Pancreas (tissue), 10 donors: ENCODE measurements around the gene MRC1. TPM values are rescaled to one million over a fixed set of nuclear protein-coding genes. Genes with fewer than 3 reads are reported as not detected.

Source experiments
- ATAC-seq, 4 donors: fragments of 200-7000 bp; cut with Tn5 transposase; one replicate each; pipeline versions ENCODE4 v1.8.0 to v1.9.1; 2020; ENCODE audit warnings: mild to moderate bottlenecking in 4 of 4, moderate library complexity in 4 of 4
- DNase-seq, 6 donors: peaks; one replicate each; pipeline ENCODE4 v3.0.0-alpha.2; 2020
- FAIRE-seq: peaks from 2 replicates; lab custom pipeline; 2012; peaks lifted over from hg19 to GRCh38; lab: Jason Lieb, UNC
- H3K27ac ChIP-seq, 4 donors: fragments of 200-600 bp; sonication (generic); 1 replicate in 3 of 4; 2 replicates in 1 of 4; pipeline versions ENCODE4 v1.5.0 to v1.8.0; 2020
- H3K27me3 ChIP-seq, 4 donors: fragments of 200-600 bp; one replicate each; pipeline ENCODE4 v1.8.0; 2021
- H3K36me3 ChIP-seq, 3 donors: fragments of 200-600 bp; sonication (generic) in 1 of 3; one replicate each; pipeline versions ENCODE4 v1.5.0 to v1.8.0; 2020 to 2021
- H3K4me1 ChIP-seq, 3 donors: fragments of 200-600 bp; one replicate each; pipeline ENCODE4 v1.8.0; 2021
- H3K4me3 ChIP-seq, 4 donors: fragments of 200-600 bp; sonication (generic) in 2 of 4; one replicate each; pipeline versions ENCODE4 v1.5.0 to v1.8.0; 2020 to 2021
- H3K9me3 ChIP-seq, 4 donors: fragments of 200-600 bp; one replicate each; pipeline ENCODE4 v1.8.0; 2021
- CTCF ChIP-seq, 4 donors: fragments of 200-600 bp; sonication (generic) in 3 of 4; IDR thresholded peaks; one replicate each; pipeline versions ENCODE4 v1.5.0 to v1.8.0; 2021; ENCODE audit warnings: antibody characterized with exemption in 4 of 4
- WGBS, 2 donors: extraction: QIAGEN DNeasy Blood & Tissue Kit; methylation state at CpG; one replicate each; pipeline ENCODE4 v1.1.7; 2013; 5-methylcytosine and 5-hydroxymethylcytosine counted together
- intact Hi-C, 3 donors: fragments of 100-400 bp; cut with DNase I; formaldehyde crosslinking; loops; one replicate each; pipeline versions ENCODE4 v1.11.1 to v1.14.2; 2022
- polyA plus RNA-seq, 2 donors: library from polyadenylated mRNA; stranded (reverse); fragments of 200-250 nt; gene quantifications; one replicate each; pipeline ENCODE4 v1.2.3, GENCODE V29; 2013
- total RNA-seq, 6 donors: library from RNA; stranded (reverse); fragmentation: NEBNext Ultra II Directional in 4 of 6; extraction: Animal tissue kit (Norgen Biotek cat#: 25700) in 4 of 6; gene quantifications; one replicate each; pipeline versions ENCODE4 v1.2.1 to v1.2.4, GENCODE V29; 2021 to 2023
- donor health status: healthy with polysubstance abuse.
- donor health status: DM: no; HTN: no; CAD: no; lungs with moderate emphysema.
- donor health status: DM: no; HTN: no; CAD: no.
- donor health status: control.
- donor health status: control.
- donor health status: Bipolar disorder and iron deficiency.
- donor health status: DM: yes; HTN: yes; CAD: no.
- donor health status: DM: no; HTN: no; CAD: no.
- donor health status: DM: no; HTN: no; CAD: no.
- donor health status: DM: yes; HTN: yes; CAD: no.

Gene MRC1
- total and polyA plus RNA-seq, 8 donors: 1.2 to 23.6 (median 3.1) TPM

GRCh38 chr10:17820943-17821342 lies 11.8 kb downstream of the MRC1 start:
- no peak for TF ChIP-seq CTCF (IDR thresholded peaks at IDR 0.05)

GRCh38 chr10:17821893-17822292 lies 12.7 kb downstream of the MRC1 start:
- no peak for ATAC-seq
- FAIRE-seq: peak; percentile 5
- intact Hi-C loops: no loop called here
- WGBS, 2 donors: 47 to 83% methylated on average over 1 of the region's 1 CpG
- no peak for DNase-seq
- Histone ChIP-seq H3K27me3 (no peaks in the 10 kb centered on the region), H3K4me3 (no peak overlapping the region), H3K4me1 (no peaks in the 10 kb centered on the region), H3K27ac (no peak overlapping the region), H3K9me3 (no peaks in the 10 kb centered on the region), H3K36me3 (no peaks in the 10 kb centered on the region)
- no peak for TF ChIP-seq CTCF (IDR thresholded peaks at IDR 0.05)

More at GRCh38 chr10:17820943-17821342, 11.8 kb downstream of the MRC1 start:
- FAIRE-seq (no peak), DNase-seq (no peak), ATAC-seq (no peak)
- H3K36me3 ChIP-seq: no peaks in the 10 kb centered on the region
- H3K27me3 ChIP-seq: no peaks in the 10 kb centered on the region
- H3K4me1 ChIP-seq: no peaks in the 10 kb centered on the region
- WGBS, 2 donors: 83 to 89% methylated on average over 3 of the region's 3 CpGs
- no peak overlapping the region for H3K4me3 ChIP-seq
- H3K9me3 ChIP-seq: no peaks in the 10 kb centered on the region
- intact Hi-C loops: no loop called here
- H3K27ac ChIP-seq: no peak overlapping the region

- no peaks in the 10 kb centered on the region for H3K9me3 ChIP-seq
- no peaks in the 10 kb centered on the region for H3K27me3 ChIP-seq
- H3K4me3 ChIP-seq: no peak overlapping the region
- H3K27ac ChIP-seq: peak overlapping the region in 1 of 4 donors; percentile 23
- 85 to 86% methylated on average over 1 of the region's 1 CpG for WGBS, 2 donors
- intact Hi-C loops: no loop called here
- H3K36me3 ChIP-seq: no peaks in the 10 kb centered on the region
- TF ChIP-seq CTCF (IDR thresholded peaks at IDR 0.05): no peak
- ATAC-seq (no peak), DNase-seq (no peak), FAIRE-seq (peak; percentile 59)
- H3K4me1 ChIP-seq: peaks cover 3 to 9% (median 8%) of the 10 kb centered on the region in 3 donors
These were observed 22.2 kb downstream of the MRC1 start for GRCh38 chr10:17831341-17831740.

- Histone ChIP-seq H3K9me3 (no peaks in the 10 kb centered on the region), H3K36me3 (no peaks in the 10 kb centered on the region), H3K4me1 (peaks cover 3 to 13% (median 8%) of the 10 kb centered on the region in 3 donors), H3K4me3 (no peak overlapping the region), H3K27me3 (no peaks in the 10 kb centered on the region), H3K27ac (peak overlapping the region in 1 of 4 donors; percentile 41)
- peak; percentile 62 to 94 (median 83) for ATAC-seq
- intact Hi-C loops: no loop called here
- peak in 2 of 6 donors; percentile 40 to 62 for DNase-seq
- TF ChIP-seq CTCF (IDR thresholded peaks at IDR 0.05): no peak
- no peak for FAIRE-seq
- 26 to 28% methylated on average over 6 of the region's 6 CpGs for WGBS, 2 donors
These were observed 22.7 kb downstream of the MRC1 start for GRCh38 chr10:17831896-17832295.

- Histone ChIP-seq H3K4me3 (no peak overlapping the region), H3K9me3 (no peaks in the 10 kb centered on the region), H3K4me1 (peaks cover 8 to 19% (median 8%) of the 10 kb centered on the region in 3 donors), H3K27me3 (no peaks in the 10 kb centered on the region), H3K36me3 (no peaks in the 10 kb centered on the region), H3K27ac (no peak overlapping the region)
- WGBS, 2 donors: 79 to 80% methylated on average over 6 of the region's 6 CpGs
- no peak for FAIRE-seq
- DNase-seq: no peak
- no peak for TF ChIP-seq CTCF (IDR thresholded peaks at IDR 0.05)
- ATAC-seq: no peak
- intact Hi-C loops: no loop called here
These were observed 24.5 kb downstream of the MRC1 start for GRCh38 chr10:17833656-17834055.
